Upper lobe of left lung (tissue), 4 donors: ENCODE measurements around the gene FAM153A.
"Not testable (repeated sequence)": the region's sequence is repeated elsewhere in the genome, so short reads cannot be mapped to it uniquely, and the experiment has no call there.

Experiments
- EP300 ChIP-seq, 4 donors: sonication (generic); formaldehyde crosslinking; IDR thresholded peaks; one replicate each; pipeline ENCODE4 v1.5.1; 2017; ENCODE audit warnings: antibody characterized with exemption in 4 of 4, control low read depth in 2 of 4
- POLR2A ChIP-seq, 4 donors: fragments of 450-650 bp; IDR thresholded peaks; one replicate each; pipeline ENCODE4 v1.5.1; 2016 to 2017; ENCODE audit warnings: antibody characterized with exemption in 4 of 4, mild to moderate bottlenecking in 2 of 4
- POLR2AphosphoS5 ChIP-seq, 2 donors: sonication (generic); formaldehyde crosslinking; IDR thresholded peaks; one replicate each; pipeline ENCODE4 v1.5.1; 2017; ENCODE audit warnings: antibody characterized with exemption in 2 of 2
- TF ChIP-seq, protein P1 (sequence below), 6 experiments: fragments of 450-650 bp in 4 of 6; fragments of 200-600 bp in 2 of 6; sonication (generic) in 2 of 6; IDR thresholded peaks; one replicate each; pipeline ENCODE4 v1.5.1; 2016 to 2019; ENCODE audit warnings: antibody characterized with exemption in 6 of 6

DNA sequence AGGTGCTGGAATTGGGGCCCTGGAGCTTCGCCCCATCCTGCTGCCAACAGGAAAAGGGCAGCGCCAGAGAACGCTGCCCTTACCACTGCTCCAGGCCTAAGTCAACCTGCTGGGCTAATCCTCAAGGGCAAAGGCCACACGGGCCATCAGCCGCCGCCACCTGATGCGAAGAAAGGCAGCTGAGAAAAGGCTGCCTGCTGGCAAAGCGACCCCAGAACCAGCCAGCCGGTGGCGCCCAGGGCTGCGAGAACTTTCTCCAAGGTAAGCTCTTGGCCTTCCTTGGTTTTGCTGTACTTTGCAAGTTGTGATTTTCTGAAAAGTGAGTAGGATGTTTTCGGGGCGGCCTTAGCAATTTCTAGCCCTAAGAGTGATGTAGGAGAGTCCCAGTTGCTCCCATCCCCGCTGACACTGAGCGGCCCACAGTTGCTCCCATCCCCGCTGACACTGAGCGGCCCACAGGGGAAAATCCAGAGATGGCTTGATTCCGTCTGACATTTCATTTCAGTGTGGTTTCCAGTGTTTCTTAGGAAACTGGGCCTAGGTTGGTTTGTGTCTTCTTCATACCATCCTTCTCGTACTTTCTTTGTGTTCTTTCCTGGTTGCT lies 15.6 kb upstream of the FAM153A start:
- not testable (repeated sequence) for TF ChIP-seq EP300, POLR2A, POLR2AphosphoS5 (IDR thresholded peaks at IDR 0.05)
- TF ChIP-seq, protein P1, sequence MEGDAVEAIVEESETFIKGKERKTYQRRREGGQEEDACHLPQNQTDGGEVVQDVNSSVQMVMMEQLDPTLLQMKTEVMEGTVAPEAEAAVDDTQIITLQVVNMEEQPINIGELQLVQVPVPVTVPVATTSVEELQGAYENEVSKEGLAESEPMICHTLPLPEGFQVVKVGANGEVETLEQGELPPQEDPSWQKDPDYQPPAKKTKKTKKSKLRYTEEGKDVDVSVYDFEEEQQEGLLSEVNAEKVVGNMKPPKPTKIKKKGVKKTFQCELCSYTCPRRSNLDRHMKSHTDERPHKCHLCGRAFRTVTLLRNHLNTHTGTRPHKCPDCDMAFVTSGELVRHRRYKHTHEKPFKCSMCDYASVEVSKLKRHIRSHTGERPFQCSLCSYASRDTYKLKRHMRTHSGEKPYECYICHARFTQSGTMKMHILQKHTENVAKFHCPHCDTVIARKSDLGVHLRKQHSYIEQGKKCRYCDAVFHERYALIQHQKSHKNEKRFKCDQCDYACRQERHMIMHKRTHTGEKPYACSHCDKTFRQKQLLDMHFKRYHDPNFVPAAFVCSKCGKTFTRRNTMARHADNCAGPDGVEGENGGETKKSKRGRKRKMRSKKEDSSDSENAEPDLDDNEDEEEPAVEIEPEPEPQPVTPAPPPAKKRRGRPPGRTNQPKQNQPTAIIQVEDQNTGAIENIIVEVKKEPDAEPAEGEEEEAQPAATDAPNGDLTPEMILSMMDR (IDR thresholded peaks at IDR 0.05), result not testable (repeated sequence)
